Thymus (tissue), 11 donors: ENCODE measurements around the gene TEAD1. TPM values are rescaled to one million over a fixed set of nuclear protein-coding genes. Genes with fewer than 3 reads are reported as not detected.

Source experiments
- DNase-seq, 9 donors: peaks; one replicate each; pipeline ENCODE4 v3.0.0-alpha.2; 2013; ENCODE audit warnings: low spot score in 9 of 9, low read depth in 6 of 9, missing footprints in 1 of 9
- H3K27ac ChIP-seq, 2 donors: one replicate each; pipeline ENCODE4 v1.5.1; 2013; ENCODE audit warnings: control low read depth in 1 of 2, low read depth in 1 of 2, low read length in 1 of 2, mild to moderate bottlenecking in 1 of 2, moderate library complexity in 1 of 2
- H3K27me3 ChIP-seq, 2 donors: one replicate each; pipeline ENCODE4 v1.5.1; 2013; ENCODE audit warnings: low read length in 1 of 2; ENCODE audit not compliant: control insufficient read depth in 2 of 2, insufficient read depth in 1 of 2
- H3K36me3 ChIP-seq, 2 donors: one replicate each; pipeline ENCODE4 v1.5.1; 2013; ENCODE audit warnings: low read length in 1 of 2, mild to moderate bottlenecking in 1 of 2, moderate library complexity in 1 of 2; ENCODE audit not compliant: control insufficient read depth in 2 of 2, insufficient read depth in 2 of 2
- H3K4me1 ChIP-seq, 2 donors: one replicate each; pipeline ENCODE4 v1.5.1; 2013; ENCODE audit warnings: low read length in 2 of 2; ENCODE audit not compliant: control insufficient read depth in 2 of 2, insufficient read depth in 2 of 2
- H3K4me3 ChIP-seq, 2 donors: one replicate each; pipeline ENCODE4 v1.5.1; 2013; ENCODE audit warnings: low read length in 2 of 2, control low read depth in 1 of 2, mild to moderate bottlenecking in 1 of 2
- H3K9me3 ChIP-seq, 2 donors: one replicate each; pipeline ENCODE4 v1.5.1; 2013; ENCODE audit warnings: low read length in 1 of 2, mild to moderate bottlenecking in 1 of 2; ENCODE audit not compliant: control insufficient read depth in 2 of 2, insufficient read depth in 1 of 2
- WGBS: extraction: QIAGEN DNeasy Blood & Tissue Kit; methylation state at CpG from one replicate; pipeline ENCODE4 v1.1.7; 2013; 5-methylcytosine and 5-hydroxymethylcytosine counted together
- polyA plus RNA-seq: library from polyadenylated mRNA; stranded (reverse); fragments of 200-250 nt; gene quantifications from one replicate; pipeline ENCODE4 v1.2.3, GENCODE V29; 2013
- total RNA-seq: library from RNA; stranded (reverse); fragments of 120-200 nt; gene quantifications from one replicate; pipeline ENCODE4 v1.2.4, GENCODE V29; 2013
- donor health status: healthy.

Gene TEAD1
- total and polyA plus RNA-seq, 2 donors = 3.7 to 5.4 TPM

DNA sequence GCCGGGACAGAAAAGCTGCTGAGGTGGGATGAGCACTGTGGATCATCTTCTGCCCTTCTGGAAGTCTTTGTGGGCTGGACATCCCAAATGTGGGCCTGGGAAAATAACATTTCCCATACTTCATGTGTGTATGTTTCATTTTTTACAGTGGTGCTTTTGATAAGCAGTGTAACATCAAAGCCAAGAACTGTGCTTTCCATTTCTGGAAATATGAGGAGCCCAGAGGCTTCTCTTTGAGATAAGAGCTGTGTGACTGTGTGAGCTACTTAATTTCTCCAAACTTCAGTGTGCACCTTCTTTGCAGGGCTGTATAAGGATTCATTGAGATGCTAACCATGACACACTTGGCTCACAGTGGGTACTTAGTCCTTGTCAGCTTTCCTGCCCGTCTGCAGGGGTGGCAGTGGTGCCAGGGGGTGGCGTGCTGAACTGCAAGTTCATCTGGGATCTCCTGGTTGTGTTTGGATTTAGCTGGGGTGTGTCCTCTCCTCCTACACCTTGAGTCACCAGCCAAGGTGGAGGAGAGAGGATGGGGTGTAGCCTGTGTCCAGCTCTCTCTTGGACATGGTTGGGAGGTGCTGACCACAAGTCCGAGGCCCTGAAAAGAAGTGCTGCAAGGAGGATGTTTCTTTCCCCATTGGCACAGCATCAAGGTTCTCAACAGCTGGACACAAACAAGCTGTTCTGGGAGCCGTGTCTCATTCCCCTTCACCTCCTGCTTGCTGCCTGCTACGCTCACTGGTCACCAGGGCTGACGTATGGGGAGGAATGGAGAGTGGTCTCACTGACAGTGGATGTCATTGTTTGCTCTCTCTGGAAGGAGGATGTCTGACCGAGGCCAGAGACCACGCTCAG, 139.4 kb downstream of the TEAD1 start:
- H3K27me3 ChIP-seq = peaks cover 0 to 8% of the 10 kb centered on the region in 2 donors
- DNase-seq = no peak
- WGBS = 90% methylated on average over 9 of the region's 9 CpGs
- peaks cover 0 to 23% of the 10 kb centered on the region in 2 donors for H3K4me1 ChIP-seq
- H3K27ac ChIP-seq = peak overlapping the region in 1 of 2 donors; percentile 7
- no peaks in the 10 kb centered on the region for H3K36me3 ChIP-seq
- H3K9me3 ChIP-seq = no peaks in the 10 kb centered on the region
- H3K4me3 ChIP-seq = no peak overlapping the region

DNA sequence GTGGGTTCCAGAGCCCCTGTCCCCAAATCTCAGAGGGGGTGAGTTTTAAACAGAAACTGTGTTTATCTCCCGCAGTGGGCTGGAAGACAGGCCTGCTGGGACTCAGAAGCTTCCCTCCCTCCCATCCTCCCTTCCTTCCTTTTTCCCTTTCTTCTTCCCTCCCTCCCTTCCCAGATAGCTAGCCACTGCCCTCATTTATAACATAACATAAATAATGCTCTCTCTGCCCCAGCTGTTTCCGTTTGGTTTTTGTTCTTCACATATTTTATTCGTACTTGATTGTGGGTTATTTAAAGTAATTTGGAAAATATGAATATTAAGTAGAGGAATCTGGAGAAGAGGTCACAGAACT, 140.9 kb downstream of the TEAD1 start:
- H3K36me3 ChIP-seq = no peaks in the 10 kb centered on the region
- H3K4me1 ChIP-seq = peaks cover 0 to 23% of the 10 kb centered on the region in 2 donors
- peak overlapping the region in 1 of 2 donors; percentile 55 for H3K27ac ChIP-seq
- peaks cover 0 to 8% of the 10 kb centered on the region in 2 donors for H3K27me3 ChIP-seq
- H3K4me3 ChIP-seq = no peak overlapping the region
- no peak for DNase-seq
- H3K9me3 ChIP-seq = no peaks in the 10 kb centered on the region
- WGBS = 20% methylated on average over 3 of the region's 3 CpGs

DNA sequence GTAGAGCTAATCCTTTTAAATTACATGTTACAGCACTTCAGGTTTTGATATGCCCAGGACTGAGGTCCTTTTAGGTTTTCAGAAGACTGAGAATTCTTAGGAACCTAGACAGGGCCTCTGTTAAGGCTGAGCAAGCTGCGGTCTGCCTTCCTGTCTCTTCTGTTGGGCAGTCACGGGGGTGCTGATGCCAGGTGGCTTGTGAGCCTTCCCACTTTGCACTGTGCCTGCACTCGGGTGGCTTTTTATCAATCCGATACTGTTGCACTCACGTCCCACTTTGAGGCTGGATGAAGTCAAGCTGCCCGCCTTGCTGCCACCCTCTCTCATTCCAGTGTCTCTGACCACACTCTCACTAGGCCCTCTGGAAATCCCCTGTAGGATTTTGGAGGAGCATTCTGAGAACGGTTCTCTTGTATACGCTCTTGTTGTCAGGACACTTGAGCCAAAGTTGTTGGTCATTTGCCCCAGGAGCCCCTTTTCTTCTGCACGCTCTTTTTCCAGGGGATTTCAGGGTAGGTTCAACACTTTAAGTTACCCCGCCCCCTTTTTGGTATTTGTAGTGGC, 141.8 kb downstream of the TEAD1 start:
- Histone ChIP-seq H3K4me1 (peaks cover 0 to 23% of the 10 kb centered on the region in 2 donors), H3K27ac (peak overlapping the region in 1 of 2 donors; percentile 55)
- WGBS = 84% methylated on average over 10 of the region's 10 CpGs

GRCh38 chr11:12817681-12818332, 143.6 kb downstream of the TEAD1 start:
- Histone ChIP-seq H3K36me3 (no peaks in the 10 kb centered on the region), H3K9me3 (no peaks in the 10 kb centered on the region), H3K4me1 (peaks cover 0 to 20% of the 10 kb centered on the region in 2 donors), H3K4me3 (no peak overlapping the region), H3K27ac (no peak overlapping the region), H3K27me3 (peaks cover 0 to 8% of the 10 kb centered on the region in 2 donors)
- WGBS = 90% methylated on average over 6 of the region's 6 CpGs
- no peak for DNase-seq

More for the DNA sequence above, 141.8 kb downstream of the TEAD1 start:
- Histone ChIP-seq H3K4me3 (no peak overlapping the region), H3K27me3 (peaks cover 0 to 8% of the 10 kb centered on the region in 2 donors), H3K9me3 (no peaks in the 10 kb centered on the region), H3K36me3 (no peaks in the 10 kb centered on the region)
- DNase-seq = peak in 3 of 9 donors; percentile 9 to 33 (median 10)

GRCh38 chr11:12818333-12819015, 144.3 kb downstream of the TEAD1 start:
- whole genome bisulfite sequencing = over 99% methylated on average over 4 of the region's 4 CpGs
- Histone ChIP-seq H3K36me3 (no peaks in the 10 kb centered on the region), H3K27ac (no peak overlapping the region), H3K4me3 (no peak overlapping the region), H3K27me3 (peaks cover 0 to 8% of the 10 kb centered on the region in 2 donors), H3K4me1 (peaks cover 0 to 20% of the 10 kb centered on the region in 2 donors), H3K9me3 (no peaks in the 10 kb centered on the region)
- DNase-seq = no peak

GRCh38 chr11:12822392-12823022, 148.3 kb downstream of the TEAD1 start:
- Histone ChIP-seq H3K27ac (no peak overlapping the region), H3K27me3 (peaks cover 3 to 11% of the 10 kb centered on the region in 2 donors), H3K36me3 (no peaks in the 10 kb centered on the region), H3K4me3 (no peak overlapping the region), H3K9me3 (no peaks in the 10 kb centered on the region), H3K4me1 (no peaks in the 10 kb centered on the region)
- 91% methylated on average over 4 of the region's 4 CpGs for WGBS
- no peak for DNase-seq

GRCh38 chr11:12824281-12825041, 150.2 kb downstream of the TEAD1 start:
- no peaks in the 10 kb centered on the region for H3K9me3 ChIP-seq
- DNase-seq = no peak
- H3K36me3 ChIP-seq = no peaks in the 10 kb centered on the region
- H3K4me1 ChIP-seq = no peaks in the 10 kb centered on the region
- WGBS = 36% methylated on average over 10 of the region's 10 CpGs
- peaks cover 3 to 30% of the 10 kb centered on the region in 2 donors for H3K27me3 ChIP-seq
- no peak overlapping the region for H3K4me3 ChIP-seq
- H3K27ac ChIP-seq = no peak overlapping the region

- WGBS = 95% methylated on average over 2 of the region's 2 CpGs
- Histone ChIP-seq H3K36me3 (no peaks in the 10 kb centered on the region), H3K4me1 (no peaks in the 10 kb centered on the region), H3K27me3 (peaks cover 3 to 41% of the 10 kb centered on the region in 2 donors), H3K4me3 (no peak overlapping the region), H3K27ac (no peak overlapping the region), H3K9me3 (no peaks in the 10 kb centered on the region)
- no peak for DNase-seq
These were observed 152.2 kb downstream of the TEAD1 start for GRCh38 chr11:12826441-12826840.
